COLO829 (cell line): ENCODE measurements around the gene NLN.

ENCODE experiments used
- DNase-seq: peaks from one replicate; pipeline ENCODE4 v3.0.0; 2012; ENCODE audit warnings: low spot score

Gene NLN

GRCh38 chr5:65873181-65873750, 151.3 kb downstream of the NLN start:
- no peak for DNase-seq

GRCh38 chr5:65874241-65874640, 152.2 kb downstream of the NLN start:
- DNase-seq = no peak

- DNase-seq = no peak
Observed at GRCh38 chr5:65876496-65876895, 154.5 kb downstream of the NLN start.

GRCh38 chr5:65876970-65877369, 155.0 kb downstream of the NLN start:
- no peak for DNase-seq
